ENCODE results near the gene PSMB10.

- TF ChIP-seq CTCF (IDR thresholded peaks at IDR 0.05; ENCODE audit: control extremely low read depth in 1 of 3, insufficient read depth in 1 of 3, low read depth in 1 of 3, low read length in 3 of 3) (no peak), EZH2 (IDR thresholded peaks at IDR 0.05; ENCODE audit: low read depth, low read length, severe bottlenecking) (no peak), NANOG (IDR thresholded peaks at IDR 0.05; ENCODE audit: insufficient read depth, low read depth, low read length, poor library complexity, severe bottlenecking) (no peak), CHD7 (IDR thresholded peaks at IDR 0.05; ENCODE audit: insufficient replicate concordance, low read length) (no peak), KDM1A (IDR thresholded peaks at IDR 0.05; ENCODE audit: borderline replicate concordance, low read length) (peak; percentile 98), TCF12 (IDR thresholded peaks at IDR 0.05; ENCODE audit: low read depth, low read length) (no peak), SP1 (IDR thresholded peaks at IDR 0.05; ENCODE audit: low read depth, low read length) (no peak), POLR2A (IDR thresholded peaks at IDR 0.05; ENCODE audit: control extremely low read depth in 1 of 2, low read depth in 2 of 2, low read length in 2 of 2) (no peak), CEBPB (IDR thresholded peaks at IDR 0.05; ENCODE audit: low read depth, low read length) (no peak), EGR1 (IDR thresholded peaks at IDR 0.05; ENCODE audit: borderline replicate concordance, low read depth, low read length) (peak; percentile 49; the same call in 1 of the 2 replicates)
These were observed 32.0 kb upstream of the PSMB10 start, which contains the start of gene SLC12A4 for GRCh38 chr16:67968400-67969253.

All from H1 (cell line).